HPDE6-E6E7 (cell line): ENCODE results near the gene CDKN1A.
A peak's percentile ranks its signal among the peaks of the same experiment; 100 is the strongest.
"Not testable (repeated sequence)": the region's sequence is repeated elsewhere in the genome, so short reads cannot be mapped to it uniquely, and the experiment has no call there.

Experiments
- DNase-seq: peaks from one replicate; pipeline ENCODE4 v3.0.0; 2011; ENCODE audit warnings: missing footprints; ENCODE audit errors: extremely low spot score

Gene CDKN1A

DNA sequence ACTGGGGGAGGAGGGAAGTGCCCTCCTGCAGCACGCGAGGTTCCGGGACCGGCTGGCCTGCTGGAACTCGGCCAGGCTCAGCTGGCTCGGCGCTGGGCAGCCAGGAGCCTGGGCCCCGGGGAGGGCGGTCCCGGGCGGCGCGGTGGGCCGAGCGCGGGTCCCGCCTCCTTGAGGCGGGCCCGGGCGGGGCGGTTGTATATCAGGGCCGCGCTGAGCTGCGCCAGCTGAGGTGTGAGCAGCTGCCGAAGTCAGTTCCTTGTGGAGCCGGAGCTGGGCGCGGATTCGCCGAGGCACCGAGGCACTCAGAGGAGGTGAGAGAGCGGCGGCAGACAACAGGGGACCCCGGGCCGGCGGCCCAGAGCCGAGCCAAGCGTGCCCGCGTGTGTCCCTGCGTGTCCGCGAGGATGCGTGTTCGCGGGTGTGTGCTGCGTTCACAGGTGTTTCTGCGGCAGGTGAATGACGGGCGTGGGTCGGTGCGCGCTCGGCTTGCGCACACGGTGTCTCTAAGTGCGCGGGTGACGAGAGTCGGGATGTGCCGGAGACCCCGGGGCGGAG, at the start of gene CDKN1A:
Gene CDKN1A (plus strand): TSS at position 227 of the 555 bp plus-strand sequence. CDS start 5,388 bp downstream, outside the sequence.
- DNase-seq: peak; percentile 62

DNA sequence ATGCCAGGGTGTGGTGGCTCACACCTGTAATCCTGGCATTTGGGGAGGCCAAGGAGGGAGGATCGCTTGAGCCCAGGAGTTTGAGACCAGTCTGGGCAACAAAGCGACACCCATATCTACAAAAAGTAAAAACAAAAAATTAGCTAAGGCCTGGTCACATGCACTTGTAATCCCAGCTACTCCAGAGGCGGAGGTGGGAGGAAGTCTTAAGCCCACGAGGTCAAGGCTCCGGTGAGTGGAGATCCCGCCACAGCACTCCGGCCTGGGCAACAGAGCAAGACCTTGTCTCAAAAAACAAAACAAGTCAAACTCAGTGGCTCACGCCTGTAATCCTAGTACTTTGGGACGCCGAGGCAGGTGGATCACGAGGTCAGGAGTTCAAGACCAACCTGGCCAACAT, 48.7 kb upstream of the CDKN1A start:
- DNase-seq: no peak

DNA sequence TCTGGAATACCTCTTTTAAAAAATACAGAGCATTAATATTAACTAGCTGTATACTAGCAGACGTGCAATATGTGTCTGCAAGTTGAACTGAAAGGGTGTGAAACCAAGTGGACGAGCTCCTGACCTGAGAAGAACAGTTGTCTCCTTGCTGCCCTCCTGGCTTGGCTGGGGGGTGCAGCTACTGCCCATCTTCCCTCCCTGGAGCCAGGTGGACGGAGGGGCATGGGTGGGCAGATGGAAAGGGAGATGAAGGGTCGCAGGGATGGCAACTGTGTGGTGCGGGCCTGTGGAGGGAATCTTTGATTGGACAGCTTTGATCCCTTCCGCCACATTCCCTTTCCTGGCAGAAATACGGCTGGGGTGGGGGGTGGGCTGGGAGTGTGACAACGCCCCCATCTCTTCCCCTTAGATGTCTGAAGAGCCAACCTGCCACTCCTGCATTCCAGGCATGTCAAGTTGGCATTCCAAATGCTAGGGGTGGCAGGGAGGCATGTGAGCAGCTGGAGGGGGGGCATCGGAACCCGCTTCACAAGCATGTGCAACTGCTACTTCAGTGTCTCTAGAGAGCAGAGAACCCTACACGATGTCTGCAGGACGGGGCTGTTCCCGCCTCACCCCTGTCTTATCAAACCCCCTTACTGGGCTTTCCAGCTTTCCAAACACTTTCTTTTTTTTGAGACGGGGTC, 47.0 kb upstream of the CDKN1A start:
- DNase-seq: no peak

DNA sequence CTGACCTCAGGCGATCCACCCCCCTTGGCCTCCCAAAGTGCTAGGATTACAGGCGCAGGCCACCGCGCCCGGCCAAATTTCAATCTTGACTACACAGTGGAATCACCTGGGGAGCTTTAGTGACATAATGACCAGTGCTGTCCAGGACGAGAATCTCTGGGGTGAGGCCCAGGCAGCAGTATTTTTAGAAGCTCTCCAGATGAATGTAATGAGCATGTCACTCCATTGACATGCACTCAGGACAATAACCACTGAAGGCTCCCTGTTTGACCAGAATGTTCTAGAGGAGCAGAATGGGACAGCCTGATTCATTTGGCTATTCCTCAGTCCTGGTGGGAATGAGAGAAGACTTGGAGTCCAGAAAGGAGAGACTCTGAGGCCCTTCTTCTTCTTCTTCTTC, 45.1 kb upstream of the CDKN1A start:
- no peak for DNase-seq

DNA sequence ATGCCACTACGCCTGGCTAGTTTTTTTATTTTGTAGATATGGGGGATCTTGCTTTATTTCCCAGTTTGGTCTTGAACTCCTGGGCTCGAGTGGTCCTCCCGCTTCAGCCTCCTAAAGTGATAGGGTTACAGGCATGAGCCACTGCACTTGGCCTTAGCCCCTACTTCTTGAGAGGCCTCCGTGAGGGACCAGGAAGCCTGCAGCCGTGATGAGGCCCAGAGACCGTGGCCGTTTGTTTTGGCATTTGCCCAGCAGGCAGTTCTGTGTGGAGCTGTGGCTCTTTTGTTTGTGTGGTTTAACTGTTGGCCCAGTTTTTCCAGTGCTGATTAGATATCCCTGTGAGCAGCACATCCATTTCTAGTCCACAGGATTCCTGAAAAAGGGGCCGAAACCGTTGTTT, 44.6 kb upstream of the CDKN1A start:
- DNase-seq: no peak

DNA sequence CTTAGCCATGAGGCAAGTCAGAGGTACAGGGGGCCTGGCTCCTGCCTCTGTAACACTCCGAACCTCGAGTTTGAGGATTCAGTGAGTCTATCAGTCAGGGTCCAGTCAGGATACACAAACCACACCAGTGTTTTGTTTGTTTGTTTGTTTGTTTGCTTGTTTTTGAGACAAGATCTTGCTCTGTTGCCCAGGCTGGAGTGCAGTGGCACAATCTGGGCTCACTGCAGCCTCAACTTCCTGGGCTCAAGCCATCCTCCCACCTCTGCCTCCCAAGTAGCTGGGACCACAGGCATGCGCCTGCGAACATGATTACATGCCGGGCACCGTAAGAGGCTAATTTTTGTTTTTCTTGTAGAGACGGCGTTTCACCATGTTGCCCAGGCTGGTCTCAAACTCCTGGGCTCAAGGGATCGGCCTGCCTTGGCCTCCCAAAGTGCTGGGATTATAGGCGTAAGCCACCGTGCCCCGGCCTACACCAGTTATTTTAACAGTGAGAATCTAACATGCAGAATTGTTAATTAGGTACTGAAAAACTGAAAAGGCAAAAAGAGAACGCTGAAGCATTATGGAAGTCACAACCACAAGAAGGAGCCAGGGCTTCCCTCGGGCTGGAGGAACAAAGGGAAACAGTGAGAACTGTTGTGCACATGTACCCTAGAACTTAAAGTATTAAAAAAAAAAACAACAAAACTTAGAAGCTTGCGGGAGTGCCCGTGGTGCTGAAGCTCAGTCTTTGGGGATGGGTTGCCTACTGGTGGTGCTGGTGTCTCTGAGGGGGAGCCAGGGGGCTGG, 44.0 kb upstream of the CDKN1A start:
- no peak for DNase-seq

DNA sequence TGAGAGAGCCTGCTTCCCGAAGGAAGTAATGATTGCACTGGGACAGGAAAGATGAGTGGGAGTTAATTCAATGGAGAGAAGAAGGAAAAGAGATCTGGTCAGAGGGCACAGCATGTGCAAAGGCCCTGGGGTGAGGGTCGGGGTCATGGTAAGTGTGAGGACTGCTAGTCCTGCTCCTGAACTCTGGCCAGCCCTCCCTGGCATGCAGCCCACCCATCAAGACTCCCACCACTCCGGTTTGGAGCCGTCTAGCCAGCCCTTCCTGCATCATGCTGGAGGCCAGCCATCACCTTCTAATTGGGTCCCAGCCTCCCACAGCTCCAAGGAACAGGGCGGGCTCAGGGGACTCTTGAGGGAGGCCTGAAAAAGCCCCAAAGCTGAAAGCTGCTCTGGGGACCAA, 42.2 kb upstream of the CDKN1A start:
- no peak for DNase-seq

DNA sequence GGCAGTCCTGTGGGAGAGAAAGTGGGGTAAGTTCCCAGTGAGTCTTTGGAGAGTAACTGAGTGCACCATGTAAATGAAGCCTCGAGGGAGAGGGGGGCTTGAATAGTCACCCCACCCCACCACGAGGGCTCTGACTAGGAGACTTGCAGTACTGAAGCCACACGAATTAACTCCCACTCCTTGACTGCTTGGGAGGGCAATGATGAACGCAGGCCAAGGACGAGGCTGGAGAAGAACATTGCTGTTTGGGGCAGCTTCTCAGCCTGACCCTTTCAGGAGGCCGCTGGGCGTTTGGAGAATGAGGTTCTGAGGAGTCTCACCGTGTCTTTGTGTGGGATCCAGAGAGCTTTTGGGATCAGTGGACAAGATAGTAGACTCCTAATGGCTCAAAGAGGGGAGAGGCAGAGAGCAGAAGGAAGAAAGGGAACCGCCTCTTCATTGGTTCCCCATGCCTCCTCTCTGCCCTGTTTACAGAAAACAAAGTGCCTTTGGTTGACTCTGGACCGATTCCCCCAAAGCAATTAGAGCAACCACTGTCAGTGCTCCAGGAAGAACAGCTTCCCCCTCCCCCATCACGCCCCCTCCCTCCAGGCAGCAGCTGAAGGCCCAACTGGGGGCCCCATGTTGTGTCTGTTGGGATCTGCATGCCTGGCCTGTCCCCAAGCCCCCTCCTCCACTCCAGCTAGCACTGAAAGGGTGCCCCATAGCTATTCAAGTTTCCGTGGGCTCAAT, 41.7 kb upstream of the CDKN1A start:
- no peak for DNase-seq

DNA sequence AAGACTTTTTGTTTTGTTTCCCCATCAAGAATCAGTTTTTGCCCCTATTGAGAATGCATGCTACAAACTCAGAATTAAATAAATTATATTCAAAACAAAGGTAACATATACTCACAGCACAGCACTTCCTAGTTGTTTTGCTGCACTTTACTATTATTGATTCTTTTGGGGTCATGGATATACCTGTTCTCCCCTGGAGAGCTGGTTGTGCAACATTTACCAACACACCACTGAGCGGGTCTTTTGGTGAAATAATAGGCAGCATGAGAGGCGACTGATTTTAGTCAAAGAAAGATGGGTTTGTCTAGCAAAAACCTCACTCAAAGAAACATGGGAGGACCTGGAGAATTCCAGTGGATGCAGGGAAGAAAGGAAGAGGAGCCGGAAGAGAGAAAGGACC, 39.9 kb upstream of the CDKN1A start:
- DNase-seq: no peak

DNA sequence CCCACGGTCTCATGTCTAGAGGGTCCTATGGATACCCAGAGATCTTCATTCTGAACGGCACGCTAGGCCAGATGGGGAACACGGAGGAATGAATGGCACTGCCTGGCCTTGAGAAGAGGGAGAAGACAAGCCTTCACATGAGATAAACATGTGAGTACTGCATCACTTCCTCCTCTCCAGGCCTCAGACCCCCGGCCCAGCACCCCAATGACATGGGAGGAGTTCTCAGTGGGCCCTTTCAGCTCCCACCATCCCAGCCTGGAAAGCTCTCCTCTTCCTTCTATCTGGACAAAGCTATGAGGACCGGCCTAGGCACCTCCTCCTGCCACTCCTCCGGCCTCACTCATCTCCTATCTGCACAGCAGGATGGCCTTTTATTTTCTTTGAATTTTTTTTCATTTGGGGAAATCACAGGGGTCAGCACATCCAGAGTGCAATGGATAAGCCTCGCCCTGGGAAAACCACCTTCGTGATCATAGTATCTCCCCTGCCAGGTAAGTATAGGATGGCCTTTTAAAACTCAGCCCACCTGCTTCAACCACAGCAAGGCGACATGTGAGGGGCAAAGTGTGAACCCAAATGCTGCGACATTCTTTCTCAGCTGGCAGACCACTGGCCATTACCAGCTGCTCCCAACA, 39.2 kb upstream of the CDKN1A start:
- no peak for DNase-seq

DNA sequence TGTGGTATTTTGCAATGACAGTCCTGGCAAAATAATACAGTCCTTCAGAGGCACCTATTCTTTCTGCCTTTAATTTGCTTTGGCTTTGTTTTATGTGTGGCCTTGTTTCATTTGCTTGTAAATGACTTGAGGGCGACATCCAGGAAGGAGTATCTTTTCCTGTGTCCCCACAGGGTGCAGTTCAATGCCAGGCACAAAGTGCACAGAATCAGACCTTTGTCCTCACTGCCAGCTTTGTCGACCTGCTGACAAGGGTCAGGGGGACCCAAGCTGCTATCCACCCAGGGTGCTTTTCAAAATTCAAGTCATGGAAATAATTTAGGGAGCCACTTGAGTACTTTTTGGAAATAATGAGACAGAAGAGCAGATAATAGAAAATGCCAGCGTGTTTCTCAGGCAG, 37.0 kb upstream of the CDKN1A start:
- no peak for DNase-seq

DNA sequence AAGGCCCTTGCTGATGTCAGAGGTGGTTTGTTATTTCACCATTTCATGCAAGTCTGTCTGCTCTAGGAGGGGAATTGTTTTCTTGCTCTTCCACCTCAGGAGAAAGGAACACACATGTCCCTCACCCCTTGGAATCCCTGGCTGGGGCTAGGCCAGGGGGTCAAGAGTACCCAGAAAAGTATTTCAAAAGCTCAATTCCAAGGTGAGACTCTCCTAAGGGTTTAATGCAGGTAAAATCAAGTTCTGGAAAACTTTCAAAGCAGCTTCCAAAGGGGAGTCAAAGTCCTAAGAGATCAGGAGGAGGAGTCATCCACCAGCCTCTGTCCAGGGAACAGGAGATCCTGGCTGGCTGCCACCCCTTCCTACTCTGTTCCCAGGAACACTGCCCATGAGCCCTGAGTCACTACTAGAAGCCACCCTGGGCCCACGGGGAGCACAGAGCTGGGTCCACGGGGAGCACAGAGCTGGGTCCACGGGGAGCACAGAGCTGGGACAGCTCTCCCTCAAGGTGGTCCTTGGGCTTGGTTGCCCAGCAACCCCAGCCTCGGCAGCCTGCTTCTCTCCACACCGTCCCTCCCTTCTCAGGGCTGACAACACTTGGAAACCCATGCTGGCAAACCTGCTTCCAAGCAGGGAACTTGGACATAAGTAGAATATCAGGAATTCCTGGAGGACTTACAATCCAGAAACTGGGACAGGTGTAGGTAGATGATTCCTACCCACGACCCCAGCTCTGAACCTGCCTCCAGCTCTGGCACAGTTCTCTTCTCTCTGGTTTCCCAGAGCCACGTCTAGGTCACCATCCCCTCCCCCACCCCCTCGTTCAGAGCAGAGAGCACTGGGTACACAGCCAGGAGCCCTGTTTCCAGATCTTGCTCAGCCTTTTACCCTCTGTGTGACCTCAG, 35.3 kb upstream of the CDKN1A start:
- no peak for DNase-seq

DNA sequence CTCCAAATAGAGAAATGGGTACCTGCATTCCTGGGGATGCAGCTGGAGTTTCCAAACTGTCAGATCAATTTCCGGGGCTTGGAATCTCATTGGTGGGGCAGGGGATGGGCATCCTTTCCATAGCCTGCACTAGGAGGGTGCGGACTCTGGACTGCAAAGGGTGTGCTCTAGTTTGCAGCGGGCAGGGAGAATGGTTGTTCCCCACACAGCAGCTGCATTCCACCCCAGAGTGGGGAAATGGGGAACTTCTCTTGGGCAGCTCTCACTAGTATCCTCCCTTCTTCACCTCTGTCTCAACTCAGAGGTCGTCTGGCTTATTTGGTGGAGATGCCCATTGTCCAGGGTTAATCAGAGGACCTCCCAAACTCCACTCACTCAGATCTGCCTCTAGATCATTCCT, 34.5 kb upstream of the CDKN1A start:
- no peak for DNase-seq

DNA sequence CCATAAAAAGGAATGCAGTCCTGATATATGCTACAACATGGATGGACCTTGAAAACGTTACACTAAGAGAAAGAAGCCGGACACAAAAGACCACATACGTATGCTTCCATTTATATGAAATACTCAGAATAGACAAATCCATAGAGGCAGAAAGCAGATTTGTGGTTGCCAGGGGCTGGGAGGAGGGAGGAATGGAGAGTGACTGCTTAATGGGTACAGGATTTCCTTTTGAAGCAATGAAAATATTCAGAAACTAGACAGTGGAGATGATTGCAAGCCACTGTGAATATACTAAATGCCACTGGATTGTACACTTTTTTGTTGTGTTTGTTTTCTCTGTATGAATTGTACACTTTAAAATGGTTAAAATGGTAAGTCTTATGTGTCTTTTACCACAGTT, 29.4 kb upstream of the CDKN1A start:
- no peak for DNase-seq

DNA sequence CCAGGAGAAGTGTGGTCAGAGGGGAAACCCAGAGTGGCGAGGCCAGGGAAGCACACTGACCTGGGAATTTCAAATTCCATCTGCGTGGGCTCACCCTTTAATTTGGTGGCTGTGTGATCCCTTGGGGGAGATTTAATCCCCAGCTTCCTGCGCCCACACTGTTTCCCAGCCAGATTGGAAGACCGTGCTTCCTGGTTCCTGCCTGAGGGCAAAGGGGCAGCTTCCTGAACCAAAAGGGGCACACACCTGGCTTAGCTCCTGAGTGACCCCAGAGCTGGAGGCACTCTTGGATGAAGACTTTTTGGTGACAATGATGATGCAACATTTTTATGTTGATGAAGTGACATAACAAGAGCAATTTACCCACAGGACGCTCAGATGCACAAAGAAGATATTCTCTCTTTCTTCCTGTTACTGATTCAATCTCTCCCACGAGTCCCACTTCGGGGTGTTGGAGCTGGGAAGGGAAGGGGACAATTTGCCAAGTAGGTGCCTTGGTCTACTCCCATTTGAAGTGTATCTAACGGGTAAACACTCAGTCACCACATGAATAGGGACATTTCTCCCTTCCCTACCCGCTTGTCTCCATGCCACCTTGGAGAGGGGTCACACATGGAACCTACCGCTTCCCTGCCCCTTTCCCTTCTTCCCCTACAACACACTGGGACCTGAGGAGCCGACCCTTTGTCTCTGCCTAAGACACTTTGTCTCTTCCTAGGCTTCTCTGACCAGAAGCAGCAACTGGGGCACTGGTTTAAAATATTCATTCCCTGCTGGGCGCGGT, 28.6 kb upstream of the CDKN1A start:
- DNase-seq: no peak

DNA sequence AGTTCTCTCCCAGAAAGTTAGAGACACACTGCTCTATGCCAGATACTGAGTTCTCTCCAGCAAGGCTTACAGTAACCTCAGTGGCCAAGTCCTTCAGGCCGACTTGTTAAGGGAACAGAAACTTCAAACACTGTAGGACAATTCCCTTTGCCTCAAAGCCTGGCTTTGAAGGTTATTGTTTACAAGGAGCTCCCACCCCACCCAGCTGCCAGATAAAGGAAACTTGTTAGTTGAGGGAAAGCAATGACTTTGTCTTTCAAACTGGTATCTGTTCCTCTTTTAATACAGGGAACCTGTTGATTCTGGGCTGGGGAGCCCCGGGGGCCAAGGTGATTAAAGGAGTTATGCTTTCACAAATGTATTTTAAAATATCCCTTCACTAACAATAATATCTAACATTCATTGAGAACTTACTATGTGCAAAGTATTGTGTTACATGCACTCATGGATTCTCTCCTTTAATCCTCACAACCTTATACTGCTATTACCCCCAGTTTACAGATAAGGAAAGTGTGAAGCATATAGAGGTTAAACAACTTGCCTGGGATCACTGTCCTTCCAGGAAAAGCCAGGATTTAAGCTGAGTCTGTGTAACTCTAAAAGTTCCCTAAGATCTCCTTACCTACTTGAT, 27.6 kb upstream of the CDKN1A start:
- DNase-seq: no peak

DNA sequence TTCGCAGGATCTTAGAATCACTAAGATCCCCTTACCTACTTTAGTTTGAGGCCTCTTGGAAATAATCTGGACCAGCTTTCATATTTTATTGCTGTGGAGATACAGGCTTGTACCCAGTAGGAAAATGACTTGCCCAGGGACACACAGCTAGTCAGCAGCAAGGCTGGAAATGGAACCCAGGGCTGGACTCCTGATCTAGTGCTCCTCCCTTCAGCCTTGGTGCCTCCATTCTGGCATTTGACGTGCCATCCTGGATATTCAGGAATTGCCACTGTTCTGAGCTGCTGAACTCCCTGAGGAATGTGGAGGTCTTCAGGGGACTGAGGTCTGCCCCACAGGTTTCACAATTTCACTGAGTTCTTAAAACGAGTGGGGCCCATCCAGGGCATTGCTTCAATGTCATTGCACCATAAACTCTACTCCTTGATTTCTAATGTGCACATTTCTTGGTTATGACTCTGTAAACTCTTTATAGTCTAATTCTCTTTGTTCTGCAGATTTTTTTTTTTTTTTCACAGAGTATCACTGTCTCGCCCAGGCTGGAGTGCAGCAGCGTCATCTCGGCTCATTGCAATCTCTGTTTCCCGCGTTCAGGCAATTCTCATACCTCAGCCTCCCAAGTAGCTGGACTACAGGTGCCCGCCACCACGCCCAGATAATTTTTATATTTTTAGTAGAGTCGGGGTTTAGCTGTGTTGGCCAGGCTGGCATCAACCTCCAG, 26.7 kb upstream of the CDKN1A start:
- no peak for DNase-seq

DNA sequence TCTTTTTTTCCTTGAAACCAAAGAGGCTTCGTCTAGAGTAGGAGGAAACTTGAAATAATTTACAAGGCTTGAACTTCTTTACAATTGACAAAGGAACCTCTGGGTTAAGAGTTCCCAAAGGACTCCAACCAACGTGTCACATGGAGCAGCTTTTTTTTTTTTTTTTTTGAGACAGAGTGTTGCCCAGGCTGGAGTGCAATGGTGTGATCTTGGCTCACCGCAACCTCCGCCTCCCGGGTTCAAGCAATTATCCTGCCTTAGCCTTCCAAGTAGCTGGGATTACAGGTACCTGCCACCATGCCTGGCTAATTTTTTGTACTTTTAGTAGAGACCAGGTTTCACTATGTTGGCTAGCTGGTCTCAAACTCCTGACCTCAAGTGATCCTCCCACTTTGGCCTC, 24.0 kb upstream of the CDKN1A start:
- not testable (repeated sequence) for DNase-seq
